Measurements from ENCODE around the gene OBP2A. TPM values are rescaled to one million over a fixed set of nuclear protein-coding genes. Genes with fewer than 3 reads are reported as not detected.

Gene OBP2A
- total RNA-seq, 1 donor from 2014 or later, result not detected

GRCh38 chr9:135562235-135562745, 16.4 kb downstream of the OBP2A start:
- H3K4me1 ChIP-seq, result no peaks in the 10 kb centered on the region
- no peaks in the 10 kb centered on the region for H3K36me3 ChIP-seq
- TF ChIP-seq, protein P1, sequence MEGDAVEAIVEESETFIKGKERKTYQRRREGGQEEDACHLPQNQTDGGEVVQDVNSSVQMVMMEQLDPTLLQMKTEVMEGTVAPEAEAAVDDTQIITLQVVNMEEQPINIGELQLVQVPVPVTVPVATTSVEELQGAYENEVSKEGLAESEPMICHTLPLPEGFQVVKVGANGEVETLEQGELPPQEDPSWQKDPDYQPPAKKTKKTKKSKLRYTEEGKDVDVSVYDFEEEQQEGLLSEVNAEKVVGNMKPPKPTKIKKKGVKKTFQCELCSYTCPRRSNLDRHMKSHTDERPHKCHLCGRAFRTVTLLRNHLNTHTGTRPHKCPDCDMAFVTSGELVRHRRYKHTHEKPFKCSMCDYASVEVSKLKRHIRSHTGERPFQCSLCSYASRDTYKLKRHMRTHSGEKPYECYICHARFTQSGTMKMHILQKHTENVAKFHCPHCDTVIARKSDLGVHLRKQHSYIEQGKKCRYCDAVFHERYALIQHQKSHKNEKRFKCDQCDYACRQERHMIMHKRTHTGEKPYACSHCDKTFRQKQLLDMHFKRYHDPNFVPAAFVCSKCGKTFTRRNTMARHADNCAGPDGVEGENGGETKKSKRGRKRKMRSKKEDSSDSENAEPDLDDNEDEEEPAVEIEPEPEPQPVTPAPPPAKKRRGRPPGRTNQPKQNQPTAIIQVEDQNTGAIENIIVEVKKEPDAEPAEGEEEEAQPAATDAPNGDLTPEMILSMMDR (IDR thresholded peaks at IDR 0.05; ENCODE audit: borderline replicate concordance), result no peak

GRCh38 chr9:135563039-135563476, 17.1 kb downstream of the OBP2A start:
- intact Hi-C loops (cut with micrococcal nuclease), result no loop called here
- Histone ChIP-seq H3K4me3 (no peak overlapping the region), H3K27ac (replicated peaks) (no peak overlapping the region), H3K4me1 (no peaks in the 10 kb centered on the region), H3K36me3 (no peaks in the 10 kb centered on the region), H3K27me3 (ENCODE audit: low read depth) (peaks cover 78% of the 10 kb centered on the region), H3K9me3 (replicated peaks) (no peaks in the 10 kb centered on the region)
- TF ChIP-seq, protein P1 (IDR thresholded peaks at IDR 0.05; ENCODE audit: borderline replicate concordance), result no peak
- no peak for DNase-seq

More at GRCh38 chr9:135562235-135562745, 16.4 kb downstream of the OBP2A start:
- DNase-seq, result no peak
- Histone ChIP-seq H3K4me3 (no peak overlapping the region), H3K9me3 (replicated peaks) (no peaks in the 10 kb centered on the region), H3K27me3 (ENCODE audit: low read depth) (peaks cover 75% of the 10 kb centered on the region), H3K27ac (replicated peaks) (no peak overlapping the region)
- intact Hi-C loops (cut with micrococcal nuclease), result no loop called here

DNA sequence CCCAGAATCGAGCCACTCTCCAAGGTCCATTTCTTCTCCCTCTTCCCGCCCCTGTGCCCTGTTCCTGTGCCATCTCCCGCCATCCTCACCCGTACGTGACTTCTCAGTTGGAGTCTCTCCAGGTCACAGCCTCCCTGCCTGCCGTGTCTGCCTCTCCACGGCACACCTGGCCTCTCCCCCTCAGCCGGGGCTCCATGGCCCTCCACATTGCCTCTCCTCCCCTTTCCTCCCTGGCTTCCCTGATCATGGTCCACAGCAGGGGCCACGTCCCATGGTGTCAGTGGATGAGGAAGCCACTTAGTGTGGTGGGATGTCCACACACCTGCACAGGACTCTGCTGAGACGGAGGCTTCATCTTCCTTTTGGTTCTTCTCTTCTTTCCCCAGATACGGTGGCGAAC, 17.9 kb downstream of the OBP2A start:
- no peak for DNase-seq
- peaks cover 78% of the 10 kb centered on the region for H3K27me3 ChIP-seq (ENCODE audit: low read depth)
- no peak overlapping the region for H3K27ac ChIP-seq (replicated peaks)
- no peaks in the 10 kb centered on the region for H3K36me3 ChIP-seq
- no peaks in the 10 kb centered on the region for H3K4me1 ChIP-seq
- H3K4me3 ChIP-seq, result no peak overlapping the region
- intact Hi-C loops (cut with micrococcal nuclease), result no loop called here
- TF ChIP-seq, protein P1 (IDR thresholded peaks at IDR 0.05; ENCODE audit: borderline replicate concordance), result no peak
- H3K9me3 ChIP-seq (replicated peaks), result peaks cover 3% of the 10 kb centered on the region

DNA sequence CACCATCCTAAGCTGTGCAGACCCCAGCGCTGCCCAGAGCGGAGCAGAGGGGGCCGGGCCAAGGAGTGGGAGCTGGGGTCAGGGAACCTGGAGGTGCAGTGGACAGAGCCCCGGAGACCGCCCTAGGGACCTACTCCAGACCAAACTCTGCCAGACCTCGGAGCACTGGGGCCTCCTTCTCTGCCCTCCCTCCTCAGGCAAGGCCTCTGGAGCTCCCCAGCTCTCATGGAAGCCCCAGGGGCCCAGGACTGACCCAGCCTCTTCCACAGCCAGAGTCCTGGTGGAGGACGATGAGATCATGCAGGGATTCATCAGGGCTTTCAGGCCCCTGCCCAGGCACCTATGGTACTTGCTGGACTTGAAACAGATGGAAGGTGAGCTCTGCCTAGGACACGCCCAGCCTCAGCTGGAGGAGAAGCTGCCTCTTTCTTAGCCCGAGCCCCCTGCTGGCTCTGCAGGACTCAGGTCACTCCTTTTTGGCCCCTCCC, 19.3 kb downstream of the OBP2A start:
- TF ChIP-seq, protein P1 (IDR thresholded peaks at IDR 0.05; ENCODE audit: borderline replicate concordance), result no peak

GRCh38 chr9:135565636-135566035, 19.7 kb downstream of the OBP2A start:
- no peak for DNase-seq
- Histone ChIP-seq H3K9me3 (replicated peaks) (peaks cover 17% of the 10 kb centered on the region), H3K4me1 (no peaks in the 10 kb centered on the region), H3K36me3 (no peaks in the 10 kb centered on the region), H3K27ac (replicated peaks) (no peak overlapping the region), H3K4me3 (no peak overlapping the region), H3K27me3 (ENCODE audit: low read depth) (peaks cover 65% of the 10 kb centered on the region)
- intact Hi-C loops (cut with micrococcal nuclease), result no loop called here
- TF ChIP-seq, protein P1 (IDR thresholded peaks at IDR 0.05; ENCODE audit: borderline replicate concordance), result no peak

More for the DNA sequence above, 19.3 kb downstream of the OBP2A start:
- Histone ChIP-seq H3K36me3 (no peaks in the 10 kb centered on the region), H3K9me3 (replicated peaks) (peaks cover 17% of the 10 kb centered on the region), H3K27me3 (ENCODE audit: low read depth) (peaks cover 69% of the 10 kb centered on the region), H3K4me3 (no peak overlapping the region), H3K27ac (replicated peaks) (no peak overlapping the region), H3K4me1 (no peaks in the 10 kb centered on the region)
- intact Hi-C loops (cut with micrococcal nuclease), result no loop called here
- DNase-seq, result no peak
